GM12878 (cell line): ENCODE measurements around the gene RO60.

Source experiments
- ASH2L ChIP-seq: fragments of 300-600, 200-600 bp; sonication (generic); IDR thresholded peaks from 2 replicates; pipeline ENCODE4 v1.6.1; 2017; ENCODE audit warnings: low read depth, mild to moderate bottlenecking, borderline replicate concordance
- CEBPB ChIP-seq, 2 experiments: fragments of 150-350 bp in 1 of 2; IDR thresholded peaks; 2 replicates each; pipeline ENCODE4 v1.6.1; 2012 to 2014; ENCODE audit warnings: low read depth in 2 of 2, low read length in 2 of 2, borderline replicate concordance in 1 of 2, inconsistent platforms in 1 of 2
- POLR2A ChIP-seq: IDR thresholded peaks from 2 replicates; pipeline ENCODE4 v1.6.1; 2011; ENCODE audit warnings: low read depth, mild to moderate bottlenecking, low read length
- YBX1 ChIP-seq: fragments of 450-650 bp; IDR thresholded peaks from 2 replicates; pipeline ENCODE4 v1.6.1; 2016; ENCODE audit warnings: antibody characterized with exemption
- TF ChIP-seq, protein P1 (sequence below): IDR thresholded peaks from 2 replicates; pipeline ENCODE4 v1.6.1; 2012; ENCODE audit warnings: low read depth, low read length, improper control_type of control experiment
- TF ChIP-seq, protein P2 (sequence below): fragments of 450-650 bp; IDR thresholded peaks from 2 replicates; pipeline ENCODE4 v1.6.1; 2014; ENCODE audit warnings: mild to moderate bottlenecking
- TF ChIP-seq, protein P3 (sequence below), 3 experiments: IDR thresholded peaks in 2 of 3; conservative IDR thresholded peaks in 1 of 3; 2 replicates each; pipeline ENCODE4 v1.5.1; 2011; ENCODE audit warnings: low read depth in 3 of 3, low read length in 3 of 3, mild to moderate bottlenecking in 3 of 3, control low read depth in 2 of 3, moderate library complexity in 2 of 3, inconsistent platforms in 1 of 3, mixed read lengths in 1 of 3; ENCODE audit not compliant: control insufficient read depth in 2 of 3, insufficient read depth in 1 of 3; ENCODE audit errors: extremely low read depth in 1 of 3

DNA sequence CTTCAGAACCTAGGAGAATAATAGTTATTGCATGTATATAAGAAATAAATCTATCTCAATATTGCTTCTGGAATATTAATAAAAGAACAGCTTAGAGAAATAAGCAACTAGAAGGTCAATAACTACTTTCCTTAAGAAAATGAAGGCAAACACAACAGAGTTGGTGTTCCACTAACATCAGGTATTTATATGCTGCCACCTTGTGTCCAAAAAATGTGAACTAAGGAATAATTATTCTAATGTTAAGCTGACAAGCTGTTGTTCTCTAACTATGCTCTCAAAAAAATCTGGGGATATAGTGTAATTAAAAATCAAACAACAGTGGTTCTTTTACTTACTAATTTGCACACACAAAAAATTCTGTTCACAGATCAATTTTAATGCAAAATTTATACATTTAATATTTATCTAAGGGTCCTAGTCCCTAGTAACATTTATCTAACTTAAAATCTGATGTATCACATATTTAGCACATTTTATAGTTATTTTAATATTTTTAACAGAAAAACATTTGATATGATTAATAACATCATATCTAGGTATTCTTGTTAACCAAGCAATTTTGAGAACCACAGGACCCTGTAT is 39.9 kb upstream of the RO60 start:
- TF ChIP-seq POLR2A = no peak
- TF ChIP-seq, protein P1, sequence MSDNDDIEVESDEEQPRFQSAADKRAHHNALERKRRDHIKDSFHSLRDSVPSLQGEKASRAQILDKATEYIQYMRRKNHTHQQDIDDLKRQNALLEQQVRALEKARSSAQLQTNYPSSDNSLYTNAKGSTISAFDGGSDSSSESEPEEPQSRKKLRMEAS = no peak
- TF ChIP-seq YBX1 = no peak
- TF ChIP-seq CEBPB (IDR thresholded peaks at IDR 0.05; ENCODE audit: borderline replicate concordance in 1 of 2, low read depth in 2 of 2, low read length in 2 of 2) = no peak
- TF ChIP-seq ASH2L = no peak
- TF ChIP-seq, protein P2, sequence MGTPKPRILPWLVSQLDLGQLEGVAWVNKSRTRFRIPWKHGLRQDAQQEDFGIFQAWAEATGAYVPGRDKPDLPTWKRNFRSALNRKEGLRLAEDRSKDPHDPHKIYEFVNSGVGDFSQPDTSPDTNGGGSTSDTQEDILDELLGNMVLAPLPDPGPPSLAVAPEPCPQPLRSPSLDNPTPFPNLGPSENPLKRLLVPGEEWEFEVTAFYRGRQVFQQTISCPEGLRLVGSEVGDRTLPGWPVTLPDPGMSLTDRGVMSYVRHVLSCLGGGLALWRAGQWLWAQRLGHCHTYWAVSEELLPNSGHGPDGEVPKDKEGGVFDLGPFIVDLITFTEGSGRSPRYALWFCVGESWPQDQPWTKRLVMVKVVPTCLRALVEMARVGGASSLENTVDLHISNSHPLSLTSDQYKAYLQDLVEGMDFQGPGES = no peak
- TF ChIP-seq, protein P3, sequence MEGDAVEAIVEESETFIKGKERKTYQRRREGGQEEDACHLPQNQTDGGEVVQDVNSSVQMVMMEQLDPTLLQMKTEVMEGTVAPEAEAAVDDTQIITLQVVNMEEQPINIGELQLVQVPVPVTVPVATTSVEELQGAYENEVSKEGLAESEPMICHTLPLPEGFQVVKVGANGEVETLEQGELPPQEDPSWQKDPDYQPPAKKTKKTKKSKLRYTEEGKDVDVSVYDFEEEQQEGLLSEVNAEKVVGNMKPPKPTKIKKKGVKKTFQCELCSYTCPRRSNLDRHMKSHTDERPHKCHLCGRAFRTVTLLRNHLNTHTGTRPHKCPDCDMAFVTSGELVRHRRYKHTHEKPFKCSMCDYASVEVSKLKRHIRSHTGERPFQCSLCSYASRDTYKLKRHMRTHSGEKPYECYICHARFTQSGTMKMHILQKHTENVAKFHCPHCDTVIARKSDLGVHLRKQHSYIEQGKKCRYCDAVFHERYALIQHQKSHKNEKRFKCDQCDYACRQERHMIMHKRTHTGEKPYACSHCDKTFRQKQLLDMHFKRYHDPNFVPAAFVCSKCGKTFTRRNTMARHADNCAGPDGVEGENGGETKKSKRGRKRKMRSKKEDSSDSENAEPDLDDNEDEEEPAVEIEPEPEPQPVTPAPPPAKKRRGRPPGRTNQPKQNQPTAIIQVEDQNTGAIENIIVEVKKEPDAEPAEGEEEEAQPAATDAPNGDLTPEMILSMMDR (IDR thresholded peaks at IDR 0.05 in 2 of 3, conservative IDR thresholded peaks at IDR 0.05 in 1 of 3; ENCODE audit: control insufficient read depth in 2 of 3, extremely low read depth in 1 of 3, insufficient read depth in 1 of 3, low read depth in 3 of 3, low read length in 3 of 3) = peak; percentile 22 to 53 (median 33); a peak in 4 of 6 replicates
